ENCODE measurements around the gene BTBD9. TPM values are rescaled to one million over a fixed set of nuclear protein-coding genes. Genes with fewer than 3 reads are reported as not detected.

The BTBD9 gene
- total and polyA plus RNA-seq, 4 donors = 8.7 to 73.9 (median 28.3) TPM

DNA sequence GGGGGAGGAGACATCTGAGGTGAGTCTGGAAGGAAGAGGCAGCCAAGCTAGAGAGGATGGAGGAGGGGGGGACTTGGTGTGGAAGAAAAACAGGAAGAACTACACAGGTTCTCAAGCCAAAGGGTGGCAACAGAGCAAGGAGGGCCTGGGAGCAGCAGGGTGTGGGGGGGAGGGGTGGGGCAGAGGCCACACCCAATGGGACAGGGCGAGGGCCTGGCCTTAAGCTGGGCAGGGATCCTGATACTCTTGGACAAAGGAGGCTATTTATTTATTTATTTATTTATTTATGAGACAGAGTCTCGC lies 461.2 kb downstream of the BTBD9 start:
- no peak for DNase-seq
- ATAC-seq (ENCODE audit: insufficient read depth, low FRiP score) = no peak
- 95 to 100% methylated on average over 2 of the region's 2 CpGs for WGBS, 2 donors
- Histone ChIP-seq H3K4me1 (ENCODE audit: control insufficient read depth in 5 of 5, insufficient read depth in 5 of 5, low read length in 5 of 5) (no peaks in the 10 kb centered on the region), H3K27me3 (ENCODE audit: control insufficient read depth in 3 of 3, insufficient read depth in 3 of 3, low read length in 2 of 3) (no peaks in the 10 kb centered on the region), H3K36me3 (ENCODE audit: control insufficient read depth in 4 of 4, insufficient read depth in 4 of 4, low read length in 4 of 4) (peaks cover 0 to 14% (median 1%) of the 10 kb centered on the region in 4 donors), H3K9me3 (ENCODE audit: control insufficient read depth in 4 of 4, insufficient read depth in 3 of 4, low read length in 3 of 4) (no peaks in the 10 kb centered on the region), H3K27ac (ENCODE audit: low read depth in 1 of 2, low read length in 1 of 2) (no peak overlapping the region), H3K4me3 (no peak overlapping the region), H3K9ac (ENCODE audit: insufficient read depth in 1 of 2, low read length in 2 of 2) (no peak overlapping the region)
- TF ChIP-seq CTCF (IDR thresholded peaks at IDR 0.05; ENCODE audit: control extremely low read depth, extremely low read depth) = no peak

- DNase-seq (no peak), ATAC-seq (ENCODE audit: insufficient read depth, low FRiP score) (no peak)
- H3K27ac ChIP-seq (ENCODE audit: low read depth in 1 of 2, low read length in 1 of 2) = no peak overlapping the region
- WGBS, 2 donors = 93 to 94% methylated on average over 14 of the region's 14 CpGs
- no peak overlapping the region for H3K9ac ChIP-seq (ENCODE audit: insufficient read depth in 1 of 2, low read length in 2 of 2)
- peaks cover 0 to 16% (median 2%) of the 10 kb centered on the region in 4 donors for H3K36me3 ChIP-seq (ENCODE audit: control insufficient read depth in 4 of 4, insufficient read depth in 4 of 4, low read length in 4 of 4)
- no peaks in the 10 kb centered on the region for H3K9me3 ChIP-seq (ENCODE audit: control insufficient read depth in 4 of 4, insufficient read depth in 3 of 4, low read length in 3 of 4)
- no peaks in the 10 kb centered on the region for H3K27me3 ChIP-seq (ENCODE audit: control insufficient read depth in 3 of 3, insufficient read depth in 3 of 3, low read length in 2 of 3)
- H3K4me1 ChIP-seq (ENCODE audit: control insufficient read depth in 5 of 5, insufficient read depth in 5 of 5, low read length in 5 of 5) = no peaks in the 10 kb centered on the region
- no peak overlapping the region for H3K4me3 ChIP-seq
- no peak for TF ChIP-seq CTCF (IDR thresholded peaks at IDR 0.05; ENCODE audit: control extremely low read depth, extremely low read depth)
Measured at GRCh38 chr6:38177882-38178583, 461.7 kb downstream of the BTBD9 start.

DNA sequence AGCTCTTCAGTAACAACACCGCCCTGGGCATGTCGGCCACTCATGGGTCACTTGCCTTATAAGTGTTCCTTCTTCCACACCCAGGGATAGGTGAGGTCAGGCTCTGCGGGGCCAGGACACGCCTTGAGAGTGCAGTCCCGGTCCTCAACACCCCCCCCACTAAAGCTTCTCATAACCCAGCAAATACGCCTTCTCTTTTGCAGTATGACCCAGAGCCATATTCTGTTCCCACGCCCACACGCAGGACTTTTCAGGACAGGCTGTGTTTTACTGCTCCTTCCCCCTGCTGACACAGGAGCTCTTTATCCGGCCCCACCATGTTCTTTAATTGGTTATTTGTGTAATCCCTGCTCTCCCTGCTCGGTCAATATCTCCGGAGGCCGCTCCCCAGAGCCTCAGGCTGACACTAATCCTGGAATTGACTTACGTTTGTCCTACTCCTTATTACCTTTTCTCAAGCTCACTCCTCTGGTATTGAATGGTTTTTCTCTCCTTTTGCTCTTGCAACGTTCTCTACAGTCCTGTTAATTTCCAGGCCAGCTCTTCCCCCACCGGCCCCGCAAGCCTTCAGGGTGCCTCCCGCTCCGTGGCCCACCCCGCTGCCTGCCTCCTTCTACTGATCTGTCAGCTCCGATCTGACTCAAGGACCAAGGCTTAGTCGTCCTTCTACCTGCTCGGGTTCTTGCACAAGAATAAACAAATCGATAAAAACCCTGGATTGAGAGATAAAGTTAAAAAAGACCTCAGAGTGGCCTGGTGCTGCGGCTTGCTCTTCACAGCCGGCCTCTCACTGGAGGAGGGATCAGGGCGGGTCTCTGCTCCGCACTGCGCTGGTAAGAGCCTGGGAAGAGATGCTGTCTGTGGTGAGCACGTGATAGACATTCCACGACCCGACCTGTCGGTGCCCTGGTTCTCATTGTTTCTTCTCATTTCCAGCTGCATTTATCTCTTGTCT lies 462.7 kb downstream of the BTBD9 start:
- no peak overlapping the region for H3K4me3 ChIP-seq
- no peak overlapping the region for H3K27ac ChIP-seq (ENCODE audit: low read depth in 1 of 2, low read length in 1 of 2)
- no peaks in the 10 kb centered on the region for H3K4me1 ChIP-seq (ENCODE audit: control insufficient read depth in 5 of 5, insufficient read depth in 5 of 5, low read length in 5 of 5)
- peaks cover 0 to 12% (median 2%) of the 10 kb centered on the region in 4 donors for H3K36me3 ChIP-seq (ENCODE audit: control insufficient read depth in 4 of 4, insufficient read depth in 4 of 4, low read length in 4 of 4)
- ATAC-seq (ENCODE audit: insufficient read depth, low FRiP score) (no peak), DNase-seq (no peak)
- no peak overlapping the region for H3K9ac ChIP-seq (ENCODE audit: insufficient read depth in 1 of 2, low read length in 2 of 2)
- no peak for TF ChIP-seq CTCF (IDR thresholded peaks at IDR 0.05; ENCODE audit: control extremely low read depth, extremely low read depth)
- H3K9me3 ChIP-seq (ENCODE audit: control insufficient read depth in 4 of 4, insufficient read depth in 3 of 4, low read length in 3 of 4) = no peaks in the 10 kb centered on the region
- H3K27me3 ChIP-seq (ENCODE audit: control insufficient read depth in 3 of 3, insufficient read depth in 3 of 3, low read length in 2 of 3) = no peaks in the 10 kb centered on the region
- WGBS, 2 donors = 80 to 86% methylated on average over 32 of the region's 32 CpGs
